NOMO-1 (cell line): ENCODE measurements around the gene RABL2B.
A peak's percentile ranks its signal among the peaks of the same experiment; 100 is the strongest.
"Not testable (repeated sequence)": the region's sequence is repeated elsewhere in the genome, so short reads cannot be mapped to it uniquely, and the experiment has no call there.

ENCODE experiments used
- DNase-seq, 2 experiments: peaks; one replicate each; lab custom pipeline; 2025; ENCODE audit not compliant: unreplicated experiment in 2 of 2; lab: John Stamatoyannopoulos, UW

RABL2B gene

GRCh38 chr22:50783033-50783879, at the start of gene RABL2B:
TSS of gene RABL2B (minus strand) at chr22:50783636. CDS start at chr22:50782294, 1,342 bp downstream.
- peak; percentile 75 to 90 for DNase-seq

DNA sequence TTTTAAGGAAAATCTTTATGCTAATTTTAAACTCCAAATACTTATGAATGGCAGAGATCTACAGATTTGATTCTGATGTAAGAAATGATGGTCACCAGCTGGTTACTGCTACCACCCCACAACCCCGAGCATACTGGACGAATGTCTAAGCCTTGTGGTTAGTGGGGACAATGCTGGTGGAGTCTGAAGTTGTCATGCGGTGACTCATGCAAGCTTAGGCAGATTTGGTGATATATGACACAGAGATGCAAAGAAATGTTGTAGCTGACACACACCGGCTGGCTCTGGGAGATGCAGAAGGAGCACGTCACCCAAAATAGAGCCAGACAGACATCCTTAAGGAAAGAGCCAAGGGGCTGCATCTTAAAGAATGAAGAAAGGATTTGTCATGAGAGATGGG, 3.5 kb upstream of the RABL2B start:
- not testable (repeated sequence) for DNase-seq

DNA sequence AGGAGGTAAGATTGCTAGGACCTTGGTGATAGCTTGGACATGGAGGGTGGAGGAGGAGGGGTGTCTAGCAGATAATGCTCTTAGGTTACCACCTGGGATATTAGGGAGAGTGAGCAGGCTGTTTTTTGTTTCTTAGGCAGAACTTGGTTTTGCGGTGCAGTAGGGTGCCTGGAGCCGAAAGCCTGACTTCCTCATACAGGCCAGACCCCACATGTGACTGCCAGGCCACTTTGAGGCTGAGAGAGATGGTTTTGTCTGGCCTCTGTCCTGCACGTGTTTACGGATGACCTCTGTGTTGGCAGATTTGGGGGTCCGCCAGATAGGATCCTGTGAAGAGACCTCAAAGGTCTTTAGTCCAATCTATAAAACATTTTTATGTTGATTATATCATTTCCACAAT, 1.9 kb upstream of the RABL2B start:
- not testable (repeated sequence) for DNase-seq

- not testable (repeated sequence) for DNase-seq
These were observed 442 bp upstream of the RABL2B start for GRCh38 chr22:50783880-50784276.

DNA sequence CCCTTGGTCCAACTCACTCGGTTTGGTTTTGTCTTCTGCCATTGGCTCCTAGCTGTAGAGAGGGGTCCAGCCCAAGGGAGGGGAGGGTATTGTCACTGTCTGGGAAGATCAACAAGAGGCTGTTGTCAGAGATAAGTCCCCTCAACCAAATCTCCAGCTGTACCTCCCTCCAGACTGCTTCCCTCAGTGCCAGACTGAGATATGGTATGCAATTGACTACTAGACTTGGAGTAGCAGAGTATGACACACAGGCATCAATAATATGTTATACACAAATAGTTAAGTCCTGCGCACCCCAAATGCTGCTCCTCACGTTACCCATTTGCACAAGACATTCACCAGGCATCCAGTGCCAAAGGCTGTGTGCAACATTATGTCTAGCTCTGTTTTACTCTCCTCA, 1.2 kb downstream of the RABL2B start:
- DNase-seq = not testable (repeated sequence)

- DNase-seq = peak in 1 of 2 experiments; percentile 42
These were observed 3.2 kb downstream of the RABL2B start for GRCh38 chr22:50780244-50780643.

DNA sequence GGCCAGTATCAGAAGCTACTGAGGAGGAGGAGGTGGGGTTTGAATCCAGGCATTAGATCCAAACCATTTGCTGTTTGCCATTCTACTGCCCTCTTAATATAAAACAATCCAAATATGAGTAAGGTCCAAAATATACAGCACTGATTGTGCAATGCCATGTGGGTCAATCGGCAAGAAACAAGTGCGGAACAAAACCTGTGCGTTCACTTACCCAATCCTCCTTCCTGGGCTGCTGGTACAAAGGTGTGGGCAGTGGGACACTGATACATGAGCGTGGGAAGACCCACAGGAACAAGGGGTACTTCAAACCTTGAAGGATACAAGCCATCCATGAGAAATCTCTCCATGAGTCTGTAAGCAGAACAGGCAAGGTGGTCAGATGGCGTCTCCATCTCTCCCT, 5.8 kb downstream of the RABL2B start:
- not testable (repeated sequence) for DNase-seq

GRCh38 chr22:50775132-50775531, 8.3 kb downstream of the RABL2B start:
- DNase-seq = not testable (repeated sequence)

GRCh38 chr22:50764288-50764687, 19.1 kb downstream of the RABL2B start:
- not testable (repeated sequence) for DNase-seq

DNA sequence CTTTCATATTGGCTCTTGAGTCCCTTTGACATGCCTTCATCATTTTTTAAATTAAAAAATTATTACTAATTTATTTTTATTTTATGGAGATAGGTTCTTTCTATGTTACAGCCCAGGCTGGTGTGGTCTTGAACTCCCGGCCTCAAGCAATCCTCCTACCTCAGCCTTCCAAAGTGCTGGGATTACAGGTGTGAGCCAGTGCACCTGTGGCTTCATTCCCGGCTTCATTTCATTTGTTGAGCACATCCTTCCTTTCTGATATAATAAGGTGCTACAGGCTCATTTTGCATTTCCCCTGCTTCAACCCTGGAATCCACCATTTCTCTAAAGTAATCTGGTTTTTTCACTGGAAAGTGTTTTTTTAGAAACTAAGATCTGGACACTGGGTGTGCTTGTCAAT, 21.6 kb downstream of the RABL2B start:
- not testable (repeated sequence) for DNase-seq

- peak in 1 of 2 experiments; percentile 5 for DNase-seq
These were observed 23.7 kb downstream of the RABL2B start for GRCh38 chr22:50759597-50760341.

DNA sequence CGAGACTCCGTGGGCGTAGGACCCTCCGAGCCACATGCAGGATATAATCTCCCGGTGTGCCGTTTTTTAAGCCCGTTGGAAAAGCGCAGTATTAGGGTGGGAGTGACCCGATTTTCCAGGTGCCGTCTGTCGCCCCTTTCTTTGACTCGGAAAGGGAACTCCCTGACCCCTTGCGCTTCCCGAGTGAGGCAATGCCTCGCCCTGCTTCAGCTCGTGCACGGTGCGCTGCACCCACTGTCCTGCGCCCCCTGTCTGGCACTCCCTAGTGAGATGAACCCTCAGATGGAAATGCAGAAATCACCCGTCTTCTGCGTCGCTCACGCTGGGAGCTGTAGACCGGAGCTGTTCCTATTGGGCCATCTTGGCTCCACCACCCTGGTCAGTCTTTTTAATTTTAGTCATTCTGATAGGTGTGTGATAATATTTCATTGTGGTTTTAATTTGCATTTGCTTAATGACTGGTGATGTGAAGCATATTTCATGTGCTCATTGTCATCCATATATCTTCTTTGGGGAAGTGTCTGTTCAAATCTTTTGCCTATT, 26.4 kb downstream of the RABL2B start:
- DNase-seq = peak; percentile 41 to 55

DNA sequence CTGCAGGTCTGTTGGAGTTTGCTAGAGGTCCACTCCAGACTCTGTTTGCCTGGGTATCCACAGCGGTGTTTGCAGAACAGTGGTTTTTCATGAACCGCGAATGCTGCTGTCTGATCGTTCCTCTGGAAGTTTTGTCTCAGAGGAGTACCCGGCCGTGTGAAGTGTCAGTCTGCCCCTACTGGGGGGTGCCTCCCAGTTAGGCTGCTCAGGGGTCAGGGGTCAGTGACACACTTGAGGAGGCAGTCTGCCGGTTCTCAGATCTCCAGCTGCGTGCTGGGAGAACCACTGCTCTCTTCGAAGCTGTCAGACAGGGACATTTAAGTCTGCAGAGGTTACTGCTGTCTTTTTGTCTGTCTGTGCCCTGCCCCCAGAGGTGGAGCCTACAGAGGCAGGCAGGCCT, 27.0 kb downstream of the RABL2B start:
- DNase-seq = not testable (repeated sequence)

DNA sequence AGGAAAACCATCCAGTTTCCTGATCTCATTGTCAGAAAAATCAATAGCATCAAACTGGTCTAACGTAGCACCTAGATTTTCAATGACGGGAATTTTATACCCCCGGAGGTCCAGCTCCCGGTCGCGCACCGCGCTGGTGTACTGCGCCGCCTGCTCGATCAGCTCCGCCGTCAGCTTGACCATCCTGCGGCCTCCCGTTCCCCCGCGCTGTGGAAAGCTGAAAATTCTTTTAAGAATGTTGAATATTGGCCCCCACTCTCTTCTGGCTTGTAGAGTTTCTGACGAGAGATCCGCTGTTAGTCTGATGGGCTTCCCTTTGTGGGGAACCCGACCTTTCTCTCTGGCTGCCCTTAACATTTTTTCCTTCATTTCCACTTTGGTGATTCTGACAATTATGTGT, 28.2 kb downstream of the RABL2B start:
- DNase-seq = not testable (repeated sequence)

- DNase-seq = not testable (repeated sequence)
These were observed 33.9 kb downstream of the RABL2B start for GRCh38 chr22:50749302-50750074.

DNA sequence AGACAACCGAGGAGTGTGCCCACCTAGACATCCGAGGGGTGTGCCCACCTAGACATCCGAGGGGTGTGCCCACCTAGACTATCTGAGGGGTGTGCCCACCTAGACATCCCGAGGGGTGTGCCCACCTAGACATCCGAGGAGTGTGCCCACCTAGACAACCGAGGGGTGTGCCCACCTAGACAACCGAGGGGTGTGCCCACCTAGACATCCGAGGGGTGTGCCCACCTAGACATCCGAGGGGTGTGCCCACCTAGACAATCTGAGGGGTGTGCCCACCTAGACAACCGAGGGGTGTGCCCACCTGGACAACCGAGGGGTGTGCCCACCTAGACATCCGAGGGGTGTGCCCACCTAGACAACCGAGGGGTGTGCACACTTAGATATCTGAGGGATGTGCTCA, 34.8 kb downstream of the RABL2B start:
- not testable (repeated sequence) for DNase-seq

DNA sequence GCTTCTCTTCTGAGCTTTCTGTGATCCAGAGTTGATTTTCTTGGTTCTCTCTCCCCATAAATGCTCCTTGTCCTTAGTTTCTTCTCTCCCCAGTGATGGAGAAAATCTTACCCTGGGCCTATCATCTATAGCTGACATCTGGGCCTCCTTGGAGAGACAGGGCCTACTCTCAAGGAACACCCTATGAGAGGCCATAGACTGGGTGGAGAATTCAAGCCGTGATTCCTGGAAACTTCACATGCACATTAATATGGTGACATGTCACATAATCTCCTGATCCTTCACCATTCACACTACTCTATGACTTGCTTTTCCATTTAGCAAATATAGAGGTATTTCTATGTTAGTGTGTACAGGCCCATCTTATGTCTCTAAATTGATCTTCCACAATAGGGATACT, 35.9 kb downstream of the RABL2B start:
- not testable (repeated sequence) for DNase-seq

- not testable (repeated sequence) for DNase-seq
These were observed 39.0 kb downstream of the RABL2B start for GRCh38 chr22:50744424-50744823.

DNA sequence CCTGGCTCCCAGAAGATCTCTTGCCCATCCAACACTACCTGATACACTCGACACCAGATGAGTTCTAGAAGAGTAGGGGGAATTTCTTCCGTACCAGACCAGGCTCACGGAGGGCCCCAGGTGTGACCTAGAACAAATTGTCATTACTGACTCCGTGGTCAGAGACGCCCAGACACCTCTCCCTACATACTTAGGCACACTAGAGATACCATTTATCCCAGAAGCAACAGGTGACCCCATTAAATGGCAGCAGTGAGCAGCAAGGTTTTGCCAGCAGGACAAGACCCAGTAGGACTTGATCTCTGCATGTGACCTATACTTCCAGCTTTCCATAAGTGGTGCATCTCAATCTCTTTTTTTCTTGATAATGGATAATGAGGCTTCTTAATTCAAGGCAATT, 42.7 kb downstream of the RABL2B start:
- DNase-seq = not testable (repeated sequence)

DNA sequence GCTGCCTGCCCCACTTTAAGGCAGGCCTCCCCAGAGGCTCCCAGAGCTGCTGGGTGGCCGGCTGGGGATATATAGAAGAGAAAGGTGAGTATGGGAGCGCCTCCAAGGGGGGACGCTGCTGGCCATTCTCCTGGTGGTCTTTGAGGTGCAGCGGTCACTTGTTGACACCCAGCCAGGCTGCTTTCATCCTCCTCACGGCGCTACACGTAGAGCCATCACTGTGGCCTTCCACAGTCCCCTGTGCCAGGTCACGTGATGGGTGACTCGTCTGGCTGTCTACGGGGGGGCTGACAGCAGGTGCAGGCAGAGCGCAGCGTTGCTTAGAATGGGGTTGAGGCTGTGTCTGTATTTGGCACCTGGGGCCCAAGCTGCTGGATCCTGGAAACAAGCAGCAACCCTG, 43.5 kb downstream of the RABL2B start:
- DNase-seq = no peak

- DNase-seq = no peak
These were observed 44.2 kb downstream of the RABL2B start for GRCh38 chr22:50739279-50739691.
